Endothelial cell of umbilical vein (primary cell): ENCODE results near the gene LHX3. TPM values are rescaled to one million over a fixed set of nuclear protein-coding genes. Genes with fewer than 3 reads are reported as not detected.

Source experiments
- BruUV-seq: library from RNA; stranded (reverse); fragments of 400-500 nt; replicated peaks from 2 replicates; lab custom pipeline; 2021; lab: Mats Ljungman, UMichigan
- CTCF ChIA-PET: fragments of 300-600, 350-600 bp; sonication (Branson Sonifier 250); formaldehyde crosslinking; loops from one replicate; lab custom pipeline; 2021; ENCODE audit warnings: antibody characterized with exemption, inconsistent platforms; lab: Charles Lee
- POLR2A ChIA-PET: fragments of 300-600, 350-600 bp; sonication (Branson Sonifier 250); formaldehyde crosslinking; loops from one replicate; lab custom pipeline; 2021; ENCODE audit warnings: antibody characterized with exemption, inconsistent platforms; lab: Charles Lee
- DNase-seq: peaks from one replicate; pipeline ENCODE4 v3.0.0-alpha.2; 2011; ENCODE audit warnings: low read depth, low spot score
- FAIRE-seq: peaks from 2 replicates; lab custom pipeline; 2011; peaks lifted over from hg19 to GRCh38; lab: Jason Lieb, UNC
- H2AFZ ChIP-seq: 2 replicates; pipeline ENCODE4 v1.6.0; 2012; ENCODE audit warnings: low read depth, low read length, control low read depth, inconsistent platforms
- H3K27ac ChIP-seq: 2 replicates; pipeline ENCODE4 v1.5.1; 2011; ENCODE audit warnings: low read depth, mild to moderate bottlenecking, control low read depth, low read length, moderate library complexity; ENCODE audit not compliant: insufficient read depth
- H3K27me3 ChIP-seq, 2 experiments: 2 replicates each; pipeline versions ENCODE4 v1.6.0 to v1.6.1; 2011; ENCODE audit warnings: low read length in 2 of 2, mixed read lengths in 1 of 2; ENCODE audit not compliant: control insufficient read depth in 2 of 2, insufficient read depth in 2 of 2
- H3K36me3 ChIP-seq, 2 experiments: 2 replicates in 1 of 2; 3 replicates in 1 of 2; pipeline ENCODE4 v1.5.1; 2011; ENCODE audit warnings: low read length in 2 of 2, mild to moderate bottlenecking in 1 of 2, moderate library complexity in 1 of 2; ENCODE audit not compliant: control insufficient read depth in 2 of 2, insufficient read depth in 2 of 2; ENCODE audit errors: extremely low read depth in 1 of 2
- H3K4me1 ChIP-seq: 3 replicates; pipeline ENCODE4 v1.5.1; 2011; ENCODE audit warnings: mild to moderate bottlenecking, low read length; ENCODE audit not compliant: control insufficient read depth, insufficient read depth; ENCODE audit errors: extremely low read depth
- H3K4me2 ChIP-seq: 2 replicates; pipeline ENCODE4 v1.6.1; 2011; ENCODE audit warnings: low read length, control low read depth, mixed read lengths; ENCODE audit not compliant: insufficient read depth
- H3K4me3 ChIP-seq, 3 experiments: fragments of 200-600 bp in 1 of 3; sonication (generic), shearing (Covaris generic) in 1 of 3; replicated peaks in 1 of 3; 2 replicates each; pipeline ENCODE4 v1.5.1; 2011 to 2016; ENCODE audit warnings: control low read depth in 3 of 3, low read length in 3 of 3, mild to moderate bottlenecking in 2 of 3, inconsistent platforms in 1 of 3, low read depth in 1 of 3, moderate library complexity in 1 of 3; ENCODE audit not compliant: insufficient read depth in 1 of 3
- H3K79me2 ChIP-seq: 2 replicates; pipeline ENCODE4 v1.6.0; 2012; ENCODE audit warnings: low read length, inconsistent platforms; ENCODE audit not compliant: control insufficient read depth, insufficient read depth
- H3K9ac ChIP-seq: replicated peaks from 2 replicates; pipeline ENCODE3; 2011; ENCODE audit warnings: low read length, control low read depth; ENCODE audit not compliant: insufficient read depth; ENCODE audit errors: extremely low read depth
- H3K9me1 ChIP-seq: replicated peaks from 3 replicates; pipeline ENCODE4 v1.6.0; 2011; ENCODE audit warnings: mild to moderate bottlenecking, low read length; ENCODE audit not compliant: control insufficient read depth, insufficient read depth; ENCODE audit errors: extremely low read depth
- H3K9me3 ChIP-seq: replicated peaks from 2 replicates; pipeline ENCODE4 v1.5.1; 2012; ENCODE audit warnings: low read length, inconsistent platforms; ENCODE audit not compliant: control insufficient read depth, insufficient read depth
- H4K20me1 ChIP-seq: replicated peaks from 2 replicates; pipeline ENCODE3; 2011; ENCODE audit warnings: mild to moderate bottlenecking, low read length; ENCODE audit not compliant: control insufficient read depth, insufficient read depth; ENCODE audit errors: extremely low read depth
- CTCF ChIP-seq, 2 donors: IDR thresholded peaks; 1 replicate in 1 of 2; 2 replicates in 1 of 2; pipeline ENCODE4 v1.5.1; 2011; ENCODE audit warnings: low read length in 2 of 2, mild to moderate bottlenecking in 2 of 2, moderate library complexity in 2 of 2, control low read depth in 1 of 2, inconsistent platforms in 1 of 2, low read depth in 1 of 2; ENCODE audit not compliant: insufficient read depth in 1 of 2; ENCODE audit errors: extremely low read depth in 1 of 2
- EZH2 ChIP-seq: IDR thresholded peaks from 2 replicates; pipeline ENCODE4 v1.6.1; 2012; ENCODE audit warnings: borderline replicate concordance, low read depth, mild to moderate bottlenecking, moderate library complexity, low read length, inconsistent platforms; ENCODE audit not compliant: severe bottlenecking
- FOS ChIP-seq: IDR thresholded peaks from 2 replicates; pipeline ENCODE4 v1.6.1; 2011; ENCODE audit warnings: mild to moderate bottlenecking, low read length, moderate library complexity, borderline replicate concordance; ENCODE audit not compliant: insufficient read depth
- GATA2 ChIP-seq: IDR thresholded peaks from 2 replicates; pipeline ENCODE4 v1.7.0; 2011; ENCODE audit warnings: low read depth, mild to moderate bottlenecking, moderate library complexity, mixed read lengths, low read length; ENCODE audit not compliant: insufficient read length, insufficient read depth
- JUN ChIP-seq: IDR thresholded peaks from 2 replicates; pipeline ENCODE4 v1.6.1; 2011; ENCODE audit warnings: borderline replicate concordance, low read depth; ENCODE audit not compliant: insufficient read length, insufficient read depth
- MAX ChIP-seq: IDR thresholded peaks from 2 replicates; pipeline ENCODE4 v1.6.1; 2011; ENCODE audit not compliant: insufficient read depth, insufficient read length
- MYC ChIP-seq: IDR thresholded peaks from one replicate; pipeline ENCODE4 v1.6.1; 2011; ENCODE audit warnings: mild to moderate bottlenecking, low read depth, low read length
- POLR2A ChIP-seq: IDR thresholded peaks from 2 replicates; pipeline ENCODE4 v1.6.1; 2012; ENCODE audit warnings: low read depth, mild to moderate bottlenecking, control low read depth, low read length
- POLR2AphosphoS5 ChIP-seq: IDR thresholded peaks from 2 replicates; pipeline ENCODE4 v1.6.1; 2012; ENCODE audit warnings: low read depth, mild to moderate bottlenecking, control low read depth, low read length, moderate library complexity; ENCODE audit not compliant: insufficient read depth
- dilution Hi-C: fragments of 300-500 bp; cut with MboI; formaldehyde crosslinking; loops from one replicate; pipeline ENCODE4 v1.15.0; 2019; ENCODE audit warnings: low sequenced_read_pairs; ENCODE audit not compliant: extremely low pct_ligation_motif_present
- intact Hi-C: fragments of 100-400 bp; cut with micrococcal nuclease; formaldehyde crosslinking; loops from one replicate; pipeline ENCODE4 v1.10.0; 2022
- polyA plus RNA-seq, 4 experiments: library from polyadenylated mRNA; depleted of rRNA in 3 of 4; stranded (reverse) in 3 of 4; unstranded in 1 of 4; fragments of >200 nt; gene quantifications; 2 replicates each; pipeline versions ENCODE4 v1.2.1 to v1.2.3, GENCODE V29; 2011 to 2012; ENCODE audit warnings: missing spikeins in 1 of 4
- total RNA-seq: library from RNA; stranded (reverse); gene quantifications from 2 replicates; pipeline ENCODE4 v1.2.3, GENCODE V29; 2021

LHX3 gene
- total and polyA plus RNA-seq, 2 donors (not counting 3 experiments of a cell fraction or from before 2014, with no cell fraction given): not detected

DNA sequence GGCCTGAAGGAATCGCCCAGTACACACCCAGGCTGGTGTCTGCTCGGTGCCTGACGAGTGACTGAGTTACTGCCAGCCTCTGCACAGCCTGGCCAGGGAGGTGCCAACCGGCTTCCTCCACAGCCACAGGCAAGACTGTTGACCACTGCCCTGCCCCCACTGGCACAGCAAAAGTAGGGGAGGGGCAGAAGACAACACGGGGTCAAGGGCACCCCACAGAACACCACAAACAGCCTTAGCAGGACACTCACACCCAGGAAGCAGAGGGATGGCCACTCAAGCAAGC, 722 bp upstream of the LHX3 start:
- no peaks in the 10 kb centered on the region for H4K20me1 ChIP-seq
- no peaks in the 10 kb centered on the region for H3K36me3 ChIP-seq
- ChIA-PET POLR2A (no interaction called here), CTCF (interaction anchor here (0.9 kb wide), 1 partner anchor 67 kb away, joined by 3 read pairs; no protein-coding TSS in a partner anchor)
- no peak for TF ChIP-seq GATA2
- no peak for TF ChIP-seq POLR2A
- no peak for TF ChIP-seq EZH2
- no peak for TF ChIP-seq FOS
- TF ChIP-seq JUN: no peak
- TF ChIP-seq POLR2AphosphoS5: no peak
- TF ChIP-seq MYC: no peak
- TF ChIP-seq CTCF (IDR thresholded peaks at IDR 0.05; ENCODE audit: extremely low read depth in 1 of 2, insufficient read depth in 1 of 2, low read depth in 1 of 2, low read length in 2 of 2): no peak
- TF ChIP-seq MAX: no peak
- H2AFZ ChIP-seq: no peak overlapping the region
- FAIRE-seq: no peak
- H3K9ac ChIP-seq: no peak overlapping the region
- dilution Hi-C loops (no loop called here), intact Hi-C loops (loop anchor here (10.0 kb wide), 1 partner anchor 51 kb away; no protein-coding TSS in a partner anchor)
- no peaks in the 10 kb centered on the region for H3K79me2 ChIP-seq
- DNase-seq: no peak
- H3K9me1 ChIP-seq: no peaks in the 10 kb centered on the region
- H3K27me3 ChIP-seq: peaks cover 28 to 40% of the 10 kb centered on the region in 2 experiments
- H3K9me3 ChIP-seq: no peaks in the 10 kb centered on the region
- no peak overlapping the region for H3K4me3 ChIP-seq
- no peak overlapping the region for H3K4me2 ChIP-seq
- no peak overlapping the region for H3K27ac ChIP-seq
- no peaks in the 10 kb centered on the region for H3K4me1 ChIP-seq
- no TSS peak for BruUV-seq
